ENCODE results near the gene ZRANB2. TPM values are rescaled to one million over a fixed set of nuclear protein-coding genes. Genes with fewer than 3 reads are reported as not detected.
A peak's percentile ranks its signal among the peaks of the same experiment; 100 is the strongest.

Gene ZRANB2
- total RNA-seq = 10 to 100 TPM; 55.7 to 56.0 TPM

GRCh38 chr1:71080739-71081696, at the start of gene ZRANB2:
TSS of gene ZRANB2 (minus strand) at chr1:71081035. CDS start at chr1:71080995, 40 bp downstream.
- DNase-seq (peak; percentile 93 to 96 (median 95)), ATAC-seq (peak; percentile 99)
- Histone ChIP-seq H3K4me1 (peaks cover 23% of the 10 kb centered on the region), H3K4me3 (peak within 1 kb of the TSS; percentile 73 to 86), H3K27ac (peak within 1 kb of the TSS; percentile 85 to 96 (median 92)), H3K27me3 (no peaks in the 10 kb centered on the region), H3K36me3 (replicated peaks in 1 of 2; ENCODE audit: insufficient read depth in 1 of 2, low read depth in 2 of 2) (peaks cover 0 to 9% of the 10 kb centered on the region in 2 donors), H3K9me3 (no peaks in the 10 kb centered on the region)
- TF ChIP-seq CTCF (IDR thresholded peaks at IDR 0.05) = peak; percentile 44 to 87 (median 78)
- peak; percentile 67 to 93 (median 92) for TF ChIP-seq POLR2A (IDR thresholded peaks at IDR 0.05)
- WGBS, 2 donors = 0% methylated on average over 33 of the region's 33 CpGs
- intact Hi-C loops (cut with DNase I) = no loop called here

GRCh38 chr1:71128060-71128459, 47.2 kb upstream of the ZRANB2 start:
- H3K9me3 ChIP-seq = peaks cover 0 to 22% (median 0%) of the 10 kb centered on the region in 3 donors
- H3K27ac ChIP-seq = no peak overlapping the region
- WGBS, 2 donors = 63 to 80% methylated on average over 2 of the region's 2 CpGs
- no peak overlapping the region for H3K4me3 ChIP-seq
- H3K27me3 ChIP-seq = no peaks in the 10 kb centered on the region
- ATAC-seq (no peak), DNase-seq (no peak)
- TF ChIP-seq CTCF (IDR thresholded peaks at IDR 0.05) = no peak
- TF ChIP-seq POLR2A (IDR thresholded peaks at IDR 0.05) = no peak
- H3K36me3 ChIP-seq (replicated peaks in 1 of 2; ENCODE audit: insufficient read depth in 1 of 2, low read depth in 2 of 2) = no peaks in the 10 kb centered on the region
- H3K4me1 ChIP-seq = no peaks in the 10 kb centered on the region
- intact Hi-C loops (cut with DNase I) = no loop called here

- no peaks in the 10 kb centered on the region for H3K36me3 ChIP-seq (replicated peaks in 1 of 2; ENCODE audit: insufficient read depth in 1 of 2, low read depth in 2 of 2)
- ATAC-seq = no peak
- H3K4me3 ChIP-seq = no peak overlapping the region
- no peaks in the 10 kb centered on the region for H3K4me1 ChIP-seq
- H3K27ac ChIP-seq = no peak overlapping the region
- no peak for DNase-seq
- H3K9me3 ChIP-seq = peaks cover 0 to 5% (median 0%) of the 10 kb centered on the region in 3 donors
- intact Hi-C loops (cut with DNase I) = no loop called here
- H3K27me3 ChIP-seq = no peaks in the 10 kb centered on the region
- TF ChIP-seq CTCF (IDR thresholded peaks at IDR 0.05) (no peak), POLR2A (IDR thresholded peaks at IDR 0.05) (no peak)
- WGBS, 2 donors = 54 to 64% methylated on average over 2 of the region's 2 CpGs
Measured at GRCh38 chr1:71118086-71118485, 37.3 kb upstream of the ZRANB2 start.

GRCh38 chr1:71116729-71117128, 35.9 kb upstream of the ZRANB2 start:
- ATAC-seq (no peak), DNase-seq (no peak)
- WGBS, 2 donors = 72 to 77% methylated on average over 2 of the region's 2 CpGs
- no peaks in the 10 kb centered on the region for H3K4me1 ChIP-seq
- no peak overlapping the region for H3K4me3 ChIP-seq
- no peaks in the 10 kb centered on the region for H3K27me3 ChIP-seq
- no peaks in the 10 kb centered on the region for H3K9me3 ChIP-seq
- TF ChIP-seq CTCF (IDR thresholded peaks at IDR 0.05) (no peak), POLR2A (IDR thresholded peaks at IDR 0.05) (no peak)
- no peak overlapping the region for H3K27ac ChIP-seq
- intact Hi-C loops (cut with DNase I) = no loop called here
- H3K36me3 ChIP-seq (replicated peaks in 1 of 2; ENCODE audit: insufficient read depth in 1 of 2, low read depth in 2 of 2) = no peaks in the 10 kb centered on the region

Data from body of pancreas (tissue), 4 donors.